ENCODE data around the gene TMEM114.
"Not testable (repeated sequence)": the region's sequence is repeated elsewhere in the genome, so short reads cannot be mapped to it uniquely, and the experiment has no call there.

Gene TMEM114

GRCh38 chr16:8572919-8573724 is 17.2 kb downstream of the TMEM114 start:
- no peak for DNase-seq

- no peak for DNase-seq
Observed at GRCh38 chr16:8572063-8572918, 18.0 kb downstream of the TMEM114 start.

GRCh38 chr16:8571061-8571596 is 19.2 kb downstream of the TMEM114 start:
- DNase-seq, result no peak

GRCh38 chr16:8570393-8570792 is 19.9 kb downstream of the TMEM114 start:
- DNase-seq, result not testable (repeated sequence)

GRCh38 chr16:8569650-8570346 is 20.5 kb downstream of the TMEM114 start:
- no peak for DNase-seq

- no peak for DNase-seq
Observed at GRCh38 chr16:8568231-8568617, 22.1 kb downstream of the TMEM114 start.

- DNase-seq, result peak; percentile 71
Observed at GRCh38 chr16:8567355-8568230, 22.7 kb downstream of the TMEM114 start.

GRCh38 chr16:8565498-8565897 is 24.8 kb downstream of the TMEM114 start:
- no peak for DNase-seq

GRCh38 chr16:8564934-8565345 is 25.4 kb downstream of the TMEM114 start:
- DNase-seq, result no peak

- DNase-seq, result not testable (repeated sequence)
Observed at GRCh38 chr16:8563944-8564540, 26.3 kb downstream of the TMEM114 start.

- no peak for DNase-seq
Observed at GRCh38 chr16:8561496-8561895, 28.8 kb downstream of the TMEM114 start.

GRCh38 chr16:8555400-8555799 is 34.9 kb downstream of the TMEM114 start:
- no peak for DNase-seq

GRCh38 chr16:8554881-8555280 is 35.4 kb downstream of the TMEM114 start:
- no peak for DNase-seq

- no peak for DNase-seq
Observed at GRCh38 chr16:8554022-8554421, 36.3 kb downstream of the TMEM114 start.

- DNase-seq, result no peak
Observed at GRCh38 chr16:8552487-8553221, 37.7 kb downstream of the TMEM114 start.

GRCh38 chr16:8551388-8552332 is 38.7 kb downstream of the TMEM114 start:
- no peak for DNase-seq

GRCh38 chr16:8550728-8551387 is 39.5 kb downstream of the TMEM114 start:
- no peak for DNase-seq

- no peak for DNase-seq
Observed at GRCh38 chr16:8549843-8550412, 40.4 kb downstream of the TMEM114 start.

- no peak for DNase-seq
Observed at GRCh38 chr16:8548166-8548565, 42.1 kb downstream of the TMEM114 start.

Data from KG1 (cell line).